Hematopoietic multipotent progenitor cell treated with erythropoietin and hydrocortisone succinate and interleukin-3 and kit ligand, for 4 days (in vitro differentiated cells): Measurements from ENCODE around the gene ZGLP1.
"Not testable (repeated sequence)": the region's sequence is repeated elsewhere in the genome, so short reads cannot be mapped to it uniquely, and the experiment has no call there.

ENCODE experiments used
- DNase-seq: peaks from one replicate; pipeline ENCODE4 v3.0.0-alpha.2; 2015

Gene ZGLP1

GRCh38 chr19:10309423-10309822 is at the start of gene ZGLP1:
Gene ZGLP1, minus strand, starts transcription at chr19:10309815.
- no peak for DNase-seq

- no peak for DNase-seq
Observed at GRCh38 chr19:10356431-10356830, 46.8 kb upstream of the ZGLP1 start.

- DNase-seq: peak; percentile 73
Observed at GRCh38 chr19:10353793-10354391, 44.3 kb upstream of the ZGLP1 start.

- no peak for DNase-seq
Observed at GRCh38 chr19:10352764-10353671, 43.4 kb upstream of the ZGLP1 start.

GRCh38 chr19:10346509-10346908 is 36.9 kb upstream of the ZGLP1 start:
- peak; percentile 47 for DNase-seq

GRCh38 chr19:10344780-10345179 is 35.2 kb upstream of the ZGLP1 start:
- no peak for DNase-seq

- no peak for DNase-seq
Observed at GRCh38 chr19:10343495-10343894, 33.9 kb upstream of the ZGLP1 start.

GRCh38 chr19:10339977-10340376 is 30.4 kb upstream of the ZGLP1 start:
- no peak for DNase-seq

GRCh38 chr19:10339380-10339960 is 29.9 kb upstream of the ZGLP1 start, which contains the start of gene ICAM3:
Gene ICAM3, minus strand, starts transcription at chr19:10339624. Its CDS starts 10 bp downstream, at chr19:10339614.
- peak; percentile 87 for DNase-seq

- no peak for DNase-seq
Observed at GRCh38 chr19:10338940-10339339, 29.3 kb upstream of the ZGLP1 start.

- DNase-seq: not testable (repeated sequence)
Observed at GRCh38 chr19:10336725-10337124, 27.1 kb upstream of the ZGLP1 start.

- DNase-seq: no peak
Observed at GRCh38 chr19:10335352-10335985, 25.9 kb upstream of the ZGLP1 start.

- DNase-seq: peak; percentile 77
Observed at GRCh38 chr19:10334588-10335351, 25.2 kb upstream of the ZGLP1 start.

- DNase-seq: no peak
Observed at GRCh38 chr19:10333758-10334587, 24.4 kb upstream of the ZGLP1 start.

- peak; percentile 99 for DNase-seq
Observed at GRCh38 chr19:10332965-10333757, 23.5 kb upstream of the ZGLP1 start, which contains the start of gene RAVER1. Gene RAVER1, minus strand, starts transcription at chr19:10333529. Its CDS starts 22 bp downstream, at chr19:10333507.

- no peak for DNase-seq
Observed at GRCh38 chr19:10332158-10332964, 22.7 kb upstream of the ZGLP1 start.

- no peak for DNase-seq
Observed at GRCh38 chr19:10329555-10329954, 19.9 kb upstream of the ZGLP1 start.

GRCh38 chr19:10328558-10329429 is 19.2 kb upstream of the ZGLP1 start:
- no peak for DNase-seq

GRCh38 chr19:10327793-10328192 is 18.2 kb upstream of the ZGLP1 start:
- no peak for DNase-seq
